Stimulated activated CD4-positive, alpha-beta T cell treated with anti-CD3 and anti-CD28 coated beads, Interleukin-4, amount 100 ng/mL, for 48 hours (primary cell): ENCODE data around the gene ANTXR2.

Source experiments
- DNase-seq, 2 donors: peaks; one replicate each; pipeline ENCODE4 v3.0.0-alpha.2; 2020; ENCODE audit warnings: low read depth in 2 of 2

Gene ANTXR2

DNA sequence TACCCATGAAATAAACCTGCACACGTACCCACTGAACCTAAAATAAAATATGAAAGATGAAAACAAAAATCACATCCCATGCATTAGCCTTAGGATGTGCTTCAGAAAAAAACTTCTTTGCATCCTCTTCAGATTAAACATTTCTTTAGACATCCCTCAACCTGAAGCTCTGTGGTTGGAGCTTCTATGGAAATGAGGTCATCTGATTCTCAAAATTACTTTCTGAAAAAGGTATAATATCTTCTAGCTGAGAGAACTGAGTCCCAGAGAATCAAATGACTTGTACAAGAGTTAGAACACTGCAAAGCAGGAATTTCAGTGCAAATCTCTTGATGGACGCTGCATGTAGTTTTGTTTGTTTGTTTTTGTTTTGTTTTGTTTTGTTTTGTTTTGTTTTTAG is 19.1 kb upstream of the ANTXR2 start:
- no peak for DNase-seq

DNA sequence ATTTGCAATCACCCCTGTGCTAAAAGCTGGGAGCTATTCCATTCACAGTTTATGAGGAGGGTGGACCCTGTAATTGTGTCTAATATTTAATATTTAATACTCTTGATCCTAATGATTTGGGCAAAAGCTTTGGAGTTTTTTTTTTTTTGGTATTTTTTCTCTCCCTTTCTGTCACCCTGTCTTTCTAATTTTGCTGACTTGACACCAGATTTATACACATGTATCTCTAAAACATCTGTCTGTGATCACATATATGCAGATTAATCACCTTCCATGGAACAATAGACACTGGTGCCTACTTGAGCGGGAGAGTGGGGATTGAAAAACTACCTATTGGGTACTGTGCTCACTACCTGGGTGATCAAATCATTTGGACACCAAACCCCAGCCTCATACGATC is 18.7 kb upstream of the ANTXR2 start:
- DNase-seq: no peak

DNA sequence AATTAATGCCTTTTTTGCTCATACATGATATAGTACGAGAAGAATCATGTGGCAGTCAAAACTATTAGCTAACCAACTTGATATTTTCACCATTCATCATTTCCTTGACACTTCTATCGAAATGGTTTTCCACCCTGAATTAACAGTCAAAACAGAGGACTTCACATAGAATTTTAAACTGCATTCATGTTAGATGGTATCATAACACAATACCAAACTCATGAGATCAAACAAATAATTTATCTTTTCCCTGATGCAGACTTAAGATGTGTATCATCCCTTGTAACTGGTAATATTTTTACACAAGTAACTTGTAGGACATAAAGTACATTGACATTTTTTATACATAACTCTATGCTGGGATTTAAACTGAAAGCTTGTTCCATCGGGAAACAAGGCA is 18.2 kb upstream of the ANTXR2 start:
- no peak for DNase-seq

DNA sequence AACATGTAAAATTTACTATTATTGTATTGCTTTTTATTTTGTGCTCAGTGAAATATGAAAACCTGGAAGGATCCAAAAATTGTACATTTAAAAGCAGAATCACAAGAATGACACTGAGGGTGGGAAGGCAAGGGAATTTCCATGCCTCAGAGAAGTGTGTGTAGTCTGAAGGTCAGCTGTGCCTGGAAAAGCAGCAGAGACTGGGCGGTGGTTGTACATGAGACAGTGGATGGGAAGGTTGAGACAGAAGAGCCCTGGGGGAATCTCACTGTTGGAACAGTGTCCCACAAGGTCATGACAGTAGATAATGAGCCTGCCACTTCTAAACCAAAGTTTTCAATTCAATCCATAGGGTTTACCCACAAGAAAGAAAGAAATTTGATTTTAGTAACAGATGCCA is 17.1 kb upstream of the ANTXR2 start:
- DNase-seq: no peak

DNA sequence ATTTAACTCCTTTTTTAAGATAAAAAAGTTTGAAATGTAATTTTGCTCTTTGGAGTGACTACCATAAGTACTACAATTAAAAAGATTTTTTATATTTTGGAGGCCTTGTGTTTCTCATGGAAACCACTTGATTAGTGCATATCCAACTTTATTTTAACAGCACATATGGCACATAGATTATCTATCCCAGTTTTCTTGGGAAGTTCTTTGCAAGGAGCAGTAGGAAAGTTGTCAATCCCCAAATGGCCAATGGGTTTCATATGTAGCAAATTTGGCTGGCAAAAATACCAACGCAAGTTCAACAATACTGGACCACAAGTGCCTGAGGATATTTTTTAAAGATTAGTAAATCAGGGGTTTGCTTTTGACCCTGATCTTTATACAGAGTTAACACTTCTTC is 15.4 kb upstream of the ANTXR2 start:
- no peak for DNase-seq

DNA sequence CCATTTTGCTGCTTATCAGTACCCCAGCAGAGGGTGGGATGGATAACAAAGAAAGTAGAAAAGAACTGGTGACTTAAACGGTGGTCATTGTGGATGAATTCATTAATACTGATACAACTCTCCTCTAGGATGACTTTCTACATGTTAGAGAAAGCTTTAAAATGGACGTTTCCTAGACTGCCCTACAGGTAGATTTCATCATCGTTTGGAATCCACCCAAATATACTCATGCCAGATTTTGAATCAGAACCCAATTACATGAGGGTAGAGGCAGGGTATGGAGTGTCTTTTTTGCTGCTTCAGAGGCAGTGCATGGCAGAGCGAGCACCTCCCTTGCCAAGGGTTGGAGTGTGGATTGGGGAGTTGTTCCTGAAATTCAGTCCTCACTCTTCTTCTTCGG is 13.3 kb upstream of the ANTXR2 start:
- DNase-seq: no peak

DNA sequence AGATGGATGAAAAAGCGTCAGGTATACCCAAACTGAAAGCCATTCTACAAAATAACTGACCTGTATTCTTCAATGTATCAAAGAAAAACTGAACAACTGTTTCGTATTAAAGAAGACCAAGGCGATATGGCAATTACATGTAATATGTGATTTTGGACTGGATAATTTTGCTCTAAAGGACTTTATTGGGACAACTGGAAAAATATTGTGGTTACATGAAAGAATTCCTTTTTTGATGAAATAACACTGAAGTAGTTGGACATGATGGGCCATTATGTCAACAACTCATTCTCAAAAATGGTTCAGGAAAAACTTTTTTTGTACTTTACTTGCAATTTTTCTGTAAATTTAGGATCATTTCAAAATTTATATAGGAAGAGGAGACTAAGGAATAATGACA is 12.1 kb upstream of the ANTXR2 start:
- DNase-seq: no peak

DNA sequence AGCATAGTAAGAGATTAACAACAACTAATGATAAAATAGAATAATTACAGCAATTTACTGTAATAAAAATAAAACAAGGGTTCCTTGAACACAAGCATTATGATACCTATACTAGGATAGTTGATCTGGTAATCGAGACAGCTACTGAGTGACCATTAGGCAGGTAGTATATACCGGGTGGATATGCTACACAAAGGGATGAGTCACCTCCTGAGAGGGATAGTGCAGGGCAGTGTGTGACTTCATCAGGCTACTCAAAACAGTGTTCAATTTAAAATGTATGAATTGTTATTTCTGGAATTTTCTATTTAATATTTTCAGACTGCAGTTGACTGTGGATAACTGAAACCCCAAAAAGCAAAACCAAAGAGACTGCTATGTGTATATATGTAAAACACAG is 9.7 kb upstream of the ANTXR2 start:
- DNase-seq: no peak

DNA sequence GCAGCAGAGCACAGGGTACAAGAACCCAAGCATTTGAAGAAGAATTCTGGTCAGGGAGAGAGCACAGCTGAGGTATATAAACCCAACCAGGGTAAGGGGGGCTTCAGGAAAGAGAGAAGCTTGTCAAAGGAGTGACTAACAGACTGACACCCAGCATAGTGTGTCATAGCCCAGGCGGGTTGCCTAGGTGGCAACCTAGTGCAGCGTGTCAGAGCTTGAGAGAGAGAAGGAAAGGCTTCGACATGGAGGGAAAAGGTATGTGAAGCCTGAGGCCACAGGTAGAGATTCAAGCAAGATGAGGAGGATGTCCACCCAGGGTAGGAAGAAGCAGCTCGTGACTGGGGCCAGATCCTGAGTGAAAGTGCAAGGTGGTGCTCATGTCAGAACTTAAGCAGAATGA is 8.5 kb upstream of the ANTXR2 start:
- no peak for DNase-seq

DNA sequence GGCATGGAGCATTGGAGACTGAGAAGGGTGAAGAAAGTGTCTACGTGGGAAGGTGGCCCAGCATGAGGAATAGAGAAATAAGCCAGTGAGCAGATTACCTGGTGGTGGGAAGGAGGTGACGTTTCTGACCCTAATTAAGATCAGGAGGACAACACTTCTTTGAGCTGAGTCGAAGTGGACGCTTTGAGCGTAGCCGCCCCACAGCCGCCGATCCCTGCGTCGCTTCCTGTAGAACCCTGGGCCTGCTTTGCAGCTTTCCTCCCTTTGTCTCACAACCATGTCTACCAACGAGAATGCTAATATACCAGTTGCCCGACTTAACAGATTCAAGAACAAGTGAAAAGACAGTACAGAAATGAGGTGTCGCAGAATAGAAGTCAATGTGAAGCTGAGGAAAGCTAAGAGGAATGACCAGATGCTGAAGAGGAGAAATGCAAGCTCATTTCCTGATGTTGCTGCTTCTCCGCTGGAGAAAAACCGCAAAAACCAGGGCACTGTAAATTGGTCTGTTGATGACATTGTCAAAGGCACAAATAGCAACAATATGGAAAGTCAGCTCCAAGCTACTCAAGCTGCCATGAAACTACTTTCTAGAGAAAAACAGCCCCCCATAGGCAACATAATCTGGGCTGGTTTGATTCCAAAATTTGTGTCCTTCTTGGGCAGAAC is 6.4 kb upstream of the ANTXR2 start:
- DNase-seq: no peak

DNA sequence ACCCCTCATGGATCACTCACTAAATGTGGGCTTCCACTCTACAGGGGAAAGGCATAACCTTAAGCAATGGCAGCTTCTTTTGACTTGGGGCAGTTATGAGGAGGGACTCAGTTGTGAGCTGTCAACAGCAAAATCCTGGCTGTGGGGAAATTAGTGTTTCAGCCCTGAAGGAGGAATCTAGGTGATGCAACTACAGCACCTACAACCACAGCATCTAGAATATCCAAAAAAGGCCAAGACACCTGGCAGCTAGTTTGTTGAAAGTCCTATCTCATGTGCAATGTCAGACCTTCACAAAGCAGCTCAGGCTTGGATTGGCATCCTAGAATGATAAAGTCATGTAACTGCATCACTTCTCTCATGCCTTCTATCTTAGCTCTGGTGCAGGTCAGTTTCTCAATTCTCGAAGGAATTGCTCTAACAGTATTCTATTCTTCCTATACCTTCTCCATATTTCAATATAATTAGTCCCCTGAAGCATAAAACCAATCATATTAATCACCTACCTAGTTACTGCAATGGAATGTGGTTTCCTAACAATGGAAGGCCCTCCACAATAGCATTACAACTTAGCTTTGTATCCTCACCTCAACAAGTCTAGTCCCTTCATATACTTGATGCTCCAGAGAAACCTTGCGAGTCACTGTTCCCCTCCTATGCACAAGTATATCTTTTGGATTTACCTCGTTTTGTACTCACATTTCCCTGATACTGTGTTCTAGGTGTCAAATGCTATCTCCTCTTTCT is 5.5 kb upstream of the ANTXR2 start:
- no peak for DNase-seq

DNA sequence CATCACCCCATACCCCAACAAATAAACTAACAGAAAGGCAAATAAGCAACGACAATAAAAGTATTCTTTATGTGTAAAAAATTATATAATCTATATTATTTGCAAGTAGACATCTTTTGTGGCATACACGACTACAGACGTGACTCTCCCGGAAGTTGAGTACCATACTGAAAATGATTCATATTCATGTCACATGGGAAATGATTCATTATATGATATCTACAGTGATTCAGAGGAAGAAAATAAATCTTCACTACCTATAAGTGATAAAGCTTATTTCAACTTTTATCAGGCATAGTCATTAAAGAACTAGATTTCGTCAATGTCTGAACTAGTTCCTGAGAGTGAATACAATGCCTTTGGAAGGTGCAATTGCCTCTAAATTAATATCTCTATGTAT is 4.6 kb upstream of the ANTXR2 start:
- no peak for DNase-seq

DNA sequence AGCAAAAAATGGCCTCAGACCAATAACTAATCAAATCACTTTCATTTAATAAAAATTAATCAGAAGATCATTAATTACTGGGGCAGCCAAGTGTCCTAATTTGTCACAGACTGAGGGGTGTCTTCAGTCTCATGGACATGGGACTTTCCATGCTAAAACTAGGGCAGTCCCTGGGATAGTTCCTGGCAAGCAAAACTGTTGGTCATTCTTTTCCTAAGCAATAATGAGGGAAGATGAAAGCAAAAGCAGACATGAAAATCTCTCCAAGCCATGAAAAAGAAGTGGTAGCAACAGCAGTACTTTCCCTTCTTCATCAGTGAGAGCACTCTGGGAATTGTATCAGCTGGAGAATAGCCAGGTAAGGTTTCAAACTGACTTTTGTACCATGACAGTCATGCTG is 3.7 kb upstream of the ANTXR2 start:
- DNase-seq: no peak

DNA sequence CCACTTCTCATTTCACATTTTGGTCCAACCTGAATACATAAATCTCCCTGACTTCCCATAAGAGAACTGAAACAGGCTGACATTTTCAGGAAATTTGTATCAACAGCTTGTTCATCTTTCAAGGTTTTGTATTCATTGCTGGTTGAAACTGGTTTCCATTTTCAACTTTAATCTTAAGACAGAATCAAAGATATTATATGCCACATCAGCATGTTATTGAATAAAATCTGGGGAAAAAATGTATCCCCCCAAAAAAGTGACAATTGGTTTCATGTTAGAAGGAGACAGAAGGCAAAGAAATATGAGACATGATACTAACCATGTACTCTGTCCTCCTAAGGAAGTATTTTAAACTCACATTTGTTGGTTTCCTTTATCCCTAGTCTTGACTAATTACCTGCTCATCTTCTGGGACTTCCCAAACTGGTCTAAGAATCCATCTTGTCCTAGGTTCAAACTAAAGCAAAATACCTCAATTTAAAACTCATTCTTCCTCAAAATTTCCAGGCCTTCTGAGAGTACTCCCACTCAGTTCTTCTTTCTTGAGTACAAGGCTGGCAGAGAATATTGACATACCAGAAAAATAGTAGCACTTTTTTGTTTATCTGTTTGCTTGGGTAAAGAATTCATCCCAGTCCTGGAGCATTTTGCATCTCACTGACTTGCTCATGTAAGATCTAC is 3.1 kb upstream of the ANTXR2 start:
- DNase-seq: no peak

DNA sequence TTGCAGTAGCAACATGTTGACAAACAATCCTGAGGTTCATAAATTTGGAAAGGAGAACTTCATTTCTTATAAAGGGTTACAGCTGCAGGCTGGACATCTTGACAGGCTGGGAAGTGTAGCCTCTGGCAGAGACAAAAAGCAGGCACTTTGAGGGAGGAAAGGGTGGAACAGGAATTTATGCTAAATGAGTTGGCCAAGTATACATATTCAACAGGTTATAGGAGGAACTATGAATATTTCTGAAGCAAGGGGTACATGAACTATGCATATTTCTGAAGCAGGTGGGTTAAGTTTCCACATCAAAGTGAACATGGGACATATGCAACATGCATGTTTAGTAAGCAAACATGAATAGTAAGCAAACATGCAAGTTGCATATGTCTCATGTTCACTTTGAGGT is 1.6 kb upstream of the ANTXR2 start:
- no peak for DNase-seq

DNA sequence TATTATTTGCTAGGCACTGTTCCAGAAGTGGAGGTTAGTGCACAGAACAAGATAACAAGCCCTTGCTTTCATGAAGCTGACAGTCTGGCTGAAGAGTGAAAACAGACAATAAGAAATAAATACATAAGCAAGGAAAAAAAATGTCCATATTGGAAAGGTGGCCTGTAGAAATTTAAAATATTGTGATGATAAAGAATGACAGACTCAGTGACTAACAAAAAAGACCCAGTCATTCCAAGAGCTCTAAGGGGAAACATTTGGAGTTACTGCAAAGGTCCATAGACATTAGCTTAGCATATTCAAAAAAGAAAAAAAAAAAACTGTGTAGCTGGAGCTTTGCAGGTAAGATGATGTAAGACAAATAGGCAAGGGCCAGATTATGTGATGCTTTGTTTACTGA is 1.0 kb upstream of the ANTXR2 start:
- no peak for DNase-seq

DNA sequence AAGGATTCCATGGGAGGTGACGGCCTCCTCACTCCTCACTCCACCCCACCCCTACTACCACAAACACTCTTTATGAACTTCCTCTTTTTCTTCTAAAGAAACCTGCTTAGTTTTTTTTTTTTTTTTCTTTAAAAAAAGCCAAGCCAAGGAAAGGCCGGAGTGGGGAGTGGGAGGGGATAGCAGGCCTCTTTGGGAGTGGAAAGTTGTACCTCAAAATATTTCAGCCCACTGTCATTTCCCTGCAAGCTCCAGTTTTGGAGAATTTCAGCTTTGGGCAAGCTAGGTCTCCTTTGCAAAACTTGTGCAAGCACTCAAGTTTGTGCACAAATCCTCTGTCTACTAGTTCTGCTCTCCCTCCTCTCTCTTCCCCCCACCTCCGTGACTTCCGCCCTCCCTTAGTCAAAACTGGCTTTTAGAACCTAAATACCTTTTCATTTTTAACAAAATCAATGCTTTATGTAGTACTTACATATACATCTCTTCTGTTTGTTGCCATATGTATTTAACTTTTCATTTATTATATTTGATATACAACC is 512 bp upstream of the ANTXR2 start:
- DNase-seq: no peak

DNA sequence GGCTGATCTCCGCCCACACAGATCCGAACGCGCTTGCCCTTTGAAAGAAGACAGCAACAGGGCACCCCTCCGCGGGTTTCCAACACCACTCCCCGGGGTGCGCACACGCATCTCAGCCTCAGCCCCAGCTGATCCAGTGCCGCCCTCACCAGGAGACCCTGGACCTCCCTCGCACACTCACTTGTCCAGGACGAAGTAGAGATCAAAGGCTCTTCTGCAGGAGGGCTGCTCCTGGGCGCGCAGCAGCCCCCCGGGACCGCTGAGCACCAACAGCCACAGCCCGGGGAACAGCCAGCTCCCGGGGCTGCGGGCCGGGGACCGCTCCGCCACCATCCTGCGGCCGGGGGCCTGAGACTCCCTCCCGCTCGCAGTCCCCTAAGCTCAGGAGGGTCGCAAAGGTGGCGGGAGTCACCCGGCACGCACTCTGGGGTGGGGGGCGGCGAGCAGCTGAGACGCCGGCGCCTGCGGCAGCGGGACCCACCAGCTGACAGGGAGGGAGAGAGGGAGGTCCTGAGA is 743 bp downstream of the ANTXR2 start:
- peak; percentile 29 to 32 for DNase-seq

DNA sequence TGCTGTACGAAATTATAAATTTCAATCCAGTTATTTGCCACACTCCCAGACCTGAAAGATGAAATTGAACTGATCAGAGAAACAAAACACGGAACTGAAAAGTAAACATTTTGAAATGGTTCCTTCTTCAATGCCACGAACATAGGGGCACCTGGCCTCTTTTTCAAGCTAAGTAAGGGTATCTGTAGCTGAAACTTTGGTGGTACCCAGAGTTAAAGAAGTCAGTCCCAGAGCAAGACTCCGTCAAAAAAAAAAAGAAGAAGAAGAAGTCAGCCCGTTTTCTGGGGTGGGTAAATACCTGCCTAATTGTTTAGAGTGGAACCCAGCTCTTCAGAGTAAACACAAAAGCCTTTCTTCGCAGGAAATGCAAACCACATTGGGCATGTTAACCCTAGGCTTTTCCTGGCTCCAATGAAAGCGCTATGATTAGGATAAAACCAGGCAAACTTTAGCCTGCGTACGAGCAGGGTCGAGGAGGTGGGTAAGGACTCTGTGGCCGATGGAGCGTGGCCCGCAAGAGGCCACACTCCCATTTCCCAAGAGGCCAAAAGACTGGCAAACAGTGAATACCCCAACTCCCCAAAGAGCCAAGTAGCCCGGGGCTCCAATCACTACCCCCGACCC is 1.3 kb downstream of the ANTXR2 start:
- no peak for DNase-seq

DNA sequence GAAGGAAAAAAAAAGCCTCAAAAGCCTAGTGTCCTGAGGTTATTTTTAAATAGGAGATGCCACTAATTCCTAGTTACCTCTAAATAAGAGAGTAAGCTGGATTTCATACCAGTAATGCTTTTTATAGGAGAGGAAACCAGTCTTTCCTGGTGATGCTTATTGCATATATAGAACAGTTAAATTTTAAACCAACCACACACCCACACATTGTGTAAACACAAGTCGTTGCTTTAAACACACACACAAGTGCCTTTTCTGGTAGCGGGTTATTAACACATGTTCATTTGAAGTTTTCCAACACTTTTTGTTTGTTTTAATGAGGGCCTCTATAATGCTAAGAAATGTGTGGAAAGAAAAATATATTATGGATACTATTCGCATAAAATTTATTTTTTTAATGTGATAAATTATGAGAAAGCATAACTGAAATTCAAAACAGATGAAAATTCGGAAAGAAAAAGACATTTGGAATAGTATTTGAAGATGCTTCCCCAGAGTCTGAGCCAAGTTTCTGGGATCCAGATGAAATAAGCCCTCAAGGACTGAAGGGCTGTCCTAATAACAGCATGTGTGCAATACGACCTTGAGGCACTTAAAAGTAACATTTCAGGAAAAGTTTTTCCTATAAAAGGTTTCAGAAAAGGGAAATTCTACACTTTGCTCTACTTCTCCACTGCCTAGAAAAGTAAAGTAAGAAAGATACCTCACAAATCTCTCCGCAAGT is 2.0 kb downstream of the ANTXR2 start:
- no peak for DNase-seq
